ENCODE results near the gene ABLIM1. TPM values are rescaled to one million over a fixed set of nuclear protein-coding genes. Genes with fewer than 3 reads are reported as not detected.

The ABLIM1 gene
- total RNA-seq, 4 donors from 2014 or later = 152 to 373 (median 209) TPM

- WGBS, 2 donors = 88 to 90% methylated on average over 3 of the region's 3 CpGs
- Histone ChIP-seq H3K4me1 (peaks cover 0 to 11% (median 0%) of the 10 kb centered on the region in 4 donors), H3K4me3 (no peak overlapping the region), H3K9me3 (no peaks in the 10 kb centered on the region), H3K27me3 (no peaks in the 10 kb centered on the region), H3K36me3 (no peaks in the 10 kb centered on the region), H3K27ac (no peak overlapping the region)
- TF ChIP-seq EP300 (IDR thresholded peaks at IDR 0.05) (no peak), CTCF (IDR thresholded peaks at IDR 0.05) (no peak), POLR2A (IDR thresholded peaks at IDR 0.05) (no peak)
- DNase-seq (ENCODE audit: low spot score in 2 of 2) = no peak
Observed at GRCh38 chr10:114654822-114655575, 3.1 kb downstream of the ABLIM1 start.

- DNase-seq (ENCODE audit: low spot score in 2 of 2) = no peak
- no peak for TF ChIP-seq EP300 (IDR thresholded peaks at IDR 0.05)
- TF ChIP-seq CTCF (IDR thresholded peaks at IDR 0.05) = no peak
- no peak for TF ChIP-seq POLR2A (IDR thresholded peaks at IDR 0.05)
- H3K27me3 ChIP-seq = no peaks in the 10 kb centered on the region
- H3K27ac ChIP-seq = no peak overlapping the region
- peaks cover 0 to 19% (median 0%) of the 10 kb centered on the region in 4 donors for H3K4me1 ChIP-seq
- 63 to 72% methylated on average over 4 of the region's 4 CpGs for WGBS, 2 donors
- no peak overlapping the region for H3K4me3 ChIP-seq
- no peaks in the 10 kb centered on the region for H3K9me3 ChIP-seq
- no peaks in the 10 kb centered on the region for H3K36me3 ChIP-seq
Observed at GRCh38 chr10:114653926-114654325, 4.1 kb downstream of the ABLIM1 start.

GRCh38 chr10:114652402-114653368, 5.4 kb downstream of the ABLIM1 start:
- Histone ChIP-seq H3K36me3 (no peaks in the 10 kb centered on the region), H3K9me3 (no peaks in the 10 kb centered on the region), H3K27me3 (no peaks in the 10 kb centered on the region), H3K27ac (peak overlapping the region in 1 of 4 donors; percentile 32), H3K4me1 (peaks cover 0 to 24% (median 0%) of the 10 kb centered on the region in 4 donors), H3K4me3 (no peak overlapping the region)
- DNase-seq (ENCODE audit: low spot score in 2 of 2) = no peak
- 84 to 88% methylated on average over 10 of the region's 10 CpGs for WGBS, 2 donors
- no peak for TF ChIP-seq POLR2A (IDR thresholded peaks at IDR 0.05)
- TF ChIP-seq CTCF (IDR thresholded peaks at IDR 0.05) = no peak
- TF ChIP-seq EP300 (IDR thresholded peaks at IDR 0.05) = peak in 1 of 2 donors; percentile 24

- no peak for DNase-seq (ENCODE audit: low spot score in 2 of 2)
- H3K27ac ChIP-seq = no peak overlapping the region
- no peak overlapping the region for H3K4me3 ChIP-seq
- peaks cover 0 to 24% (median 0%) of the 10 kb centered on the region in 4 donors for H3K4me1 ChIP-seq
- 90 to 93% methylated on average over 9 of the region's 9 CpGs for WGBS, 2 donors
- no peaks in the 10 kb centered on the region for H3K27me3 ChIP-seq
- H3K36me3 ChIP-seq = no peaks in the 10 kb centered on the region
- H3K9me3 ChIP-seq = no peaks in the 10 kb centered on the region
- TF ChIP-seq EP300 (IDR thresholded peaks at IDR 0.05) (no peak), POLR2A (IDR thresholded peaks at IDR 0.05) (no peak), CTCF (IDR thresholded peaks at IDR 0.05) (no peak)
Observed at GRCh38 chr10:114650831-114651230, 7.2 kb downstream of the ABLIM1 start.
